GM21825 (cell line): ENCODE data around the gene SOS2.

ENCODE experiments used
- ATAC-seq: cut with Tn5 transposase; IDR thresholded peaks from one replicate; pipeline ENCODE4 v1.9.1; 2021; ENCODE audit warnings: mild to moderate bottlenecking, moderate library complexity; ENCODE audit not compliant: unreplicated experiment

Gene SOS2

DNA sequence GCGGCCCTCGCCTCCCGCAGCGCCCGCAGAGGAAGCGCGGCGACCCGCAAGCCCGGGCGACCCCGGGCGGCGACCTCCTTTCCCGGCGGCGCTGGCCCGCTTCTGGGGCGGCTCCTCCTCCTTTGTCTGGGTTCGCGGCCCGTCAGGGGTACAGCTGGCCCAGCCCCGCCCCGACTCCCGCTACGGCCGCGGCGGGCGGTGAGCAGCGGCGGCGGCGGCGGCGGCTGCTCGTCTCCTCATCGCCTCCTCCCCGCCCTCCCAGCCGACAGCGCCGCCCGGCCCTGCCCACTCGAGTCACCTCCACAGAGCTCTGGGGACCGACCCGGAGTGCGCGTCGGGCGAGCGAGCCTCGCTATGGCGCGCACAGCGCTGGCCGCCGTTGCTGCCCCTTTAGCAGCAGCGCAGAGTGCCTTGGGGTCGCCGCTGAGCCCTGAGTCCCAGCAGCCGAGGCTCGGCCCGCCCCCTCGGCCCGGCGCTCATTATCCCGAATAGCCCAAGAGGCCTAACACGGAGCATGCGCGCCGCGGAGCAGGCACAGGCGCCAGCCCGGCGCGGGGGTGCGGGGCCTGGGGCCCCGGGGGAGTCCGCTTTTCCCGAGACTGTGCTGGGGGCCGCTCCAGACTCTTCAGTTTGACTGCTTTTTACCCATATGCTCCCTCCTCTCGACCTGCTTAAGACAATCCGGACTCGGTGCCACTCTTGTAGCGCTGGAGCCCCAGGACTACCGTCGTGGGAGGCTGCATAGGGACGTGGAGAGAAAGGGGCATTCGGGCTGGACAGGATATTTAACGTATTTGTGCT, at the start of gene SOS2:
SOS2 (minus strand) TSS at position 104 of the 801 bp plus-strand sequence. CDS start 295 bp downstream, outside the sequence.
- ATAC-seq = peak; percentile 81

DNA sequence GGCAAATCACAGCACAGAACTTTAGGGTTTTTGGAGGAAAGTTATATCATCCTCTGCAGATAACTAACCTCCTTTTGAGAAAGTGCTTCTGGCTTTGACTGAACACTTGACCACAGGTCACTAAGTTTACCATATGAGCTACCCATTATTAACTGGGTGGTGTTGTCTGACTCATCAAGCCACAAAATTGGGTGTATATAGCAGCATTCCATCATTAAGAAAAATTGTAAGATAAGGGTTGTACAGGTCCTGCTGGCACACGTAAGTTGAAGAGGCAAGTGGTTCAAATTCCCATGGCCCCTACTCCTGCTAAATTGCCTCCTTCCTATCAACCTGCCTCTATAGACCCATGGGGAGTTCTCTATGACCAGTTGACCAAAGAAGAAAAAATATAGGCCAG, 41.1 kb upstream of the SOS2 start:
- no peak for ATAC-seq

- no peak for ATAC-seq
Observed at GRCh38 chr14:50270932-50271331, 39.6 kb upstream of the SOS2 start.

GRCh38 chr14:50265029-50265428, 33.7 kb upstream of the SOS2 start:
- no peak for ATAC-seq

DNA sequence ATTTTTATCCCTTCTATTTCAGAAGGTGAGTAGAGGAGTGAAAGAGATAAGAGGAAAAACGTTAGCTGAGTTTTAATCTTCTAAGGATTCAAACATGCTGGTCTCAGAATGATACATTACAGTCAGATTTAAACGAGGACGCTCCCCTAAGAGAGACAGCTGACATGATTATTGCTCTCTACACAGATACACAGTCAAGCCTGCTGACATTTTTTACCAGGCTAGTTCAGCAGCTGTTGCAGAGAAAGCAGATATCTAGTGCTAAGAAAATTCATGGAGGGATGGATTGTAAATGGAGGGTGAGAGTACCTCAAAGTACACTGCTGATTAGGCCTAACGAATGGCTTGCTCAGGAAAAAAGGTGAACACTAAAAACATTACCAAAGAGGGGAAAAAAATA, 31.9 kb upstream of the SOS2 start:
- no peak for ATAC-seq

DNA sequence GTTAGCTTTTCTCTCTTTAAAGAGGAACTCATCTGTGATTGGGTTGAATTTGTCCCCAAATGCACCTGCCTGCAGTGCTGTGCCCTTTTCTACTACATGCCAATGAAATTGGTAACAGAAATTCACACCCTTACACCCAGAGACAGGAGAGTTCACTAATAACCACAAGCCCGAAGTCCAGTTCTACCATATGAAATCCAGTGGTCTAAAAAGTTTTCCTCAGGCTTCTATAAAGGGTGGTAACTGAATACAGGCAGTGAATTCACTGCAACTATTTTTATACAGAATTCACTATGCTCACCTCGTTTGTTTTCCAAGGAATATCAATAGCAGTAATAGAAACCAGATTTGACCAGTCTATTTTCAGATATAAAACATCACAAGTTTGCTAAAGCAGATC, 31.5 kb upstream of the SOS2 start:
- ATAC-seq = no peak

GRCh38 chr14:50260511-50260910, 29.1 kb upstream of the SOS2 start:
- no peak for ATAC-seq

DNA sequence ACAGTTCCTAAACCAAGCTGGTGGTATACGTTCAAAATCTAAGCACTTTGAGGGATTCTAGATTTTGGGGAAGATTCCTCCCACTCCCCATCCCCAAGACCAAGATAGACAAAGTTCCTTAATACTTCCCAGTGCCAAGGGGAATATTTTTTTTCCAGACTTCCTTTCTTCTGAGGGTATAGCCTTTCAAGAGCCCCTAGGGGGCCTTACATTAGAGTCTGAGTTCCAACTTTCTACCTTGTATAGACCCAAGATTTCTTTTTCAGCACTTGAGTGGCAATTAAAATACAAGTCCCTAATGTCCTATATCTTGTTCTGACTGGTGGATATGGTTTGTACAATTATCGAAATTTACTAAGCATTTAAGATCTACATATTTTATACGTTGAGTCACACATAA, 28.7 kb upstream of the SOS2 start:
- ATAC-seq = no peak

DNA sequence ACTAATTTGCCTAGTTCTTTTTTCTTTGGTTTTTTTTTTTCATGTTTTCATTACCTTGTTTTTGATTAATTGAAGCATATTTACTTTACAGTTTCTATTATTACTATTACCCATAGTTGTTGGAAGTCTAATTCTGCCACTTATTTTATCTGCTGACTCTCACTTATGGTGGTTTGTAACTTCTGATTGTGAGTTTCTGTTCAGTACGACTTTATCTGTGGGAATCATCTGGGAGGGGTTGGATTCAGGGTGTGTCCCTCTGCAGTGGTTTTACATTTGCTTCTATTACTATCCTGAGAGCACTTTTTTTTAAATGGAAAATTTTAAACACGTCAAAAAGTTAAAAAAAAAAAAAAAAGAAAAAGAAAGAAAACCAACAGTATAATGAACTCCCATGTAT, 26.4 kb upstream of the SOS2 start:
- ATAC-seq = no peak

GRCh38 chr14:50254248-50254647, 22.9 kb upstream of the SOS2 start:
- no peak for ATAC-seq

DNA sequence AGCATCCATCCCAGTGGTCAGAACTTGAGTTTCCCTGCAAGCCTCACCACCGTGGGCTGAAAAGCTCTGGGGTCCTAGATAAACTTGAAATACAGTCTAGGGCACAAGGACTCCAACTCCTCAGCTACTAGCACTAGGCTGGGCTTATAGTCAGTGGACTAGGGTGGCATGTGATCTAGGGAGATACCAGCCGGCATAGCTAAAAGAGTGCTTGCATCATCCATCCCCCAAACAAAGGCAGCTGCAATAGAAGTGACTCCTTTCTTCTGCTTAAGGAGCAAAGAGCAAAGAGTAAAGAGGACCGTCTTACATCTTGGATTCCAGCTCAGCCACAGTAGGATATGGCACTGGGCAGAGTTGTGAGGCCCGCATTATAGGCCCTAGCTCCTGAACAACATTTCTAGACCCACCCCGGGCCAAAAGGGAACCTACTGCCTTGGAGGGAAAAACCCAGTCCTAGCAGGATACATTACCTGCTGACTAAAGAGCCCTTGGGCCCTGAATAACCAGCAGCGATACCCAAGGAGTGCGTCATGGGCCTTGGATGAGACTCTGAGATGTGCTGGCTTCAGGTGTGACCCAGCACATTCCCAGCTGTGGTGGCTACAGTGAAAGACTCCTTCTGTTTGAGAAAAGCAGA, 17.9 kb upstream of the SOS2 start:
- ATAC-seq = no peak

DNA sequence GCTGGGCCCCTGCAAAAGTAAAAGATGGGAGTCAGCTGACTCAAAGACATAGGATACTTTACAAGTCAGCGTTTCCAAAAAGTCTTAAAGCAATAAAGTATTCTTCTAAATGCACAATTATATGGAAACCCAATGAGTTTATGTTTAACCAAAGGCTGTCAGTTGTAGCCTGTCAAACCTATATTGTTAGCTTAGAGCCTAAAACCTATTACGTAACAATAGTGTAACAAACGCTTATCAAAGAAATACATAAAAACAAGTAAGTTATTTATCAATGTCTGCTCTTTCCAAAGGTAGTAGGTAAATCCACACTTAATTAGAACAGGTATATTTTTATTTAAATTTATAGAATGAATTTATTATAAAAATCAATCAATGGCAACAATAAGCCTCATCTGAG, 15.9 kb upstream of the SOS2 start:
- no peak for ATAC-seq

DNA sequence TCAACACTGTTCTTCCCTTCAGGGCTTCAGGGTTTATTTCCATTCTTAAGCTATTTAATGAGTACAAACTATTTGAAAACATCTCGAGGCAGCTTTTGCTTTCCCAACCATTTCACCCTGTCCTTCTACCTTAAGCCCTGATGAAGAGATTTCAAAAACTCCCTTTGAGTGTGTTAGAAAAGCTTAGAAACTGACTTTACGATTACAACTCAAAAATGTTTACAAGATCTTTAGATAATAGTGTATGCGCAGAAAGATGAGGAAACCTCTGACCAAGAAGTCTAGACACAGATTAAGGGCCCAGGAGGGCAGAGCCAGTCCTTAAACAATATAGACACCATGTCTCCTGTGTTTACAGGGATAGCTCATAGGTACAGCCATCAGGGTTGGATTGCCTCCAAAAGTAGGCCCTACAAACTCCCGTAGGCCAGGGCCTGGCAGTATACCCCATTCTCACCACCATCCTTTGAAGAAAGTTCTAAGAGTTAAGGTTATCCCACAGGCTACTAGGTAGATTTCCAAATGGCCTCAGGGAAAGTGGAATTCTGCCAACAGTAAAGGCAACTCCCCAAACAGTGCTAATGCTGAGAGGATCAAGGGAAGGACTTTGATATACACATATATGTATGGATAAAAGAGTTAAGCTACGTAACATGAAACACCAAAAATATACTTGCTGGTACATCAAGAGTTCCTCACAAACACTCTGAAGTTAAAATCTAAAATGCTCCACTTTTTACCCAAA, 11.4 kb upstream of the SOS2 start:
- ATAC-seq = no peak

- ATAC-seq = no peak
Observed at GRCh38 chr14:50242096-50242495, 10.7 kb upstream of the SOS2 start.

GRCh38 chr14:50237427-50237826, 6.0 kb upstream of the SOS2 start:
- no peak for ATAC-seq

DNA sequence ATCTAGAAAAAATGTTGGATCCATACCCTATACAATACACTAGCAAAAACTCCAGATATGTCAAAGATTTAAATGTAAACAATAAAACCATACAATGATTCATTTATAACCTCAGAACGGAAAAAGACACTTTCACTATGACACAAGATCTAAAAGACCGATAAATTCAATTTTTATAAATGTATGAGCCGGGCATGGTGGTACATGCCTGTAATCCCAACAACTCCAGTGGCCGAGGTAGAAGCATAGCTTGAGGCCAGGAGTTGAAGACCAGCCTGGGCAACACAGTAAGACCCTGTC, 2.5 kb upstream of the SOS2 start:
- ATAC-seq = no peak

DNA sequence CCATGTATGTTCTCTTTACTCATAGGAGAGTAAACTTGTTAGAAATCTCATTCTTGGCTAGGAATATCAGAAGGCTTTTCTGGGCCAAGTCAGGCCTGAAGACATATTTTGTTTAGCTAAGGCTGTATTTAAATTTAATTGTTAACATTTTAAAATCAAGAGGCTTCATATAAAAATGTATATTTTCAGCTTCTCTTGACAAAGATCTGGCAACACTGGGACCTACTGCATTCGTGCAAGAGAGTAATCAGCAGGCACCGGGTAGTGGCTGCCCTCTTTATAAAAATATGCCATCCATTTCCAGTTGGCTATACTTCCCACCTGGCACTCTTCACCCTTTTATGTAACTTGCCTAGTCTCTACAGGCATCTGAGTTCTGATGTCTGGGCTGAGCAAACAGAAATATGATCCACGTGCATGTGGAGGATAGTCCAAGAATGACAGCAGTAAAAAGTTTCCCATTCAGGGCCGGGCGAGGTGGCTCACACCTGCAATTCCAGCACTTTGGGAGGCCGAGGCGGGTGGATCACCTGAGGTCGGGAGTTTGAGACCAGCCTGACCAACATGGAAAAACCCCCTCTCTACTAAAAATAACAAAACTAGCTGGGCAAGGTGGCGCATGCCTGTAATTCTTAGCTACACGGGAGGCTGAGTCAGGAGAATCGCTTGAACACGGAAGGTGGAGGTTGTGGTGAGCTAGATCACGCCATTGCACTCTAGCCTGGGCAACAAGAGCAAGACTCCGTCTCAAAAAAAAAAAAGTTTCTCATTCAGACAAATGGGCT, 2.0 kb upstream of the SOS2 start:
- no peak for ATAC-seq

DNA sequence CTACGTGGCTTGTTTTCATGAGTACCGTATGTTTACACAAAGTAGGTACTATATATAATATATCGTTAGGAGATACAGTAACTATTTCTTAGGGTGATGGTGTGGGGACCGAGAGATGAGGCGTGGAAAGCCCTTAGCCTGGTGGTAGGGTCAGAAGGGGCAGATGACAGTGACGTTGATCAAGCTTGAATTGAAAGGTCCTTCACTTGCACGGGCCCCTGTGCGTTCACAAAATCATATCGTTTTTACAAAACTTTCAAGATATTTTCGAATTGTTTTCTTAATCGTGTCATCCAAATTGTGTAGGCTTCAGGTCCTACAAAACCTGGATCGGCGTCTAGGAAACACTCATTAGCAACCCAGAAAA, 881 bp upstream of the SOS2 start:
- ATAC-seq = no peak

- ATAC-seq = peak; percentile 28
Observed at GRCh38 chr14:50230701-50231474, 490 bp downstream of the SOS2 start.

- ATAC-seq = no peak
Observed at GRCh38 chr14:50230401-50230700, 1.0 kb downstream of the SOS2 start.

DNA sequence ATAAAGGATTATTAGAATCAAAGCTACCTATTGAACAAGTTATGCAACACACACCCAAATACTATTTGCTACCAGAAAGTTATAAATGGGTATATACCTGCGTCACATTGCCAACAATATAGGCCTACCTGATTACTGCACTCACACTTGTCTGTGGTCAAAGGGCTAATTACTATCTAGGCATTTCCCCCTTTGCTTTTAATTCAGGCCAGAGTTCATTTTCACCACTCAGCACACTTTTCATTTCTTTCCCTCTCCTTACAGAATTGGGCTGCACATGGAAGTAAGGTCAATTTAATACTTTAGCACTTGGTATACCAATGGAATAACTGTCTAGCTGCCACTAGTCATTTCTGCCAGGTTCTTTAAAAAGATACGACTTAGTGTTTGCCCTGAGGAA, 1.7 kb downstream of the SOS2 start:
- no peak for ATAC-seq
